GM19023 (cell line): ENCODE measurements around the gene ENHO.

Source experiments
- ATAC-seq: cut with Tn5 transposase; IDR thresholded peaks from one replicate; pipeline ENCODE4 v1.9.1; 2021; ENCODE audit warnings: mild to moderate bottlenecking, moderate library complexity; ENCODE audit not compliant: unreplicated experiment

Gene ENHO

DNA sequence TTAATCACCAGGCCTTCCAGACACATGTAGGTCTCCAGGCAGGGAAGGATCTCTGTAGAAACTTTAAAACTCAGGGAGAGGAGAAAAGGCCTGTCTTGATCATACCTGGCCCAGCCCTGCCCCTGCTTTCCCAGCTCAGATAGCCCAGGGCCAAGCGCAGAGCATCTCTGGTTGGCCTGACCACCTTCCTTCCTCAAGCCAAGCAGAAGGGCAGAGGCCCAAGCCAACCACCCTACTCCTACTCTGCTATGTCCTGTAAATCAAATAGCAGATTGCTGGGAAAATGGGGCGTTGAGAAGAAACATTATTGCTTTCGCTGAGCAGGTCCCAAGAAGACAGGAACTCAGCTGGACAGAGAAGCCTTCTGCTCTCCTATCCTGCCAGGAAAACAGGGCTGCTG lies 14.3 kb downstream of the ENHO start:
- no peak for ATAC-seq

DNA sequence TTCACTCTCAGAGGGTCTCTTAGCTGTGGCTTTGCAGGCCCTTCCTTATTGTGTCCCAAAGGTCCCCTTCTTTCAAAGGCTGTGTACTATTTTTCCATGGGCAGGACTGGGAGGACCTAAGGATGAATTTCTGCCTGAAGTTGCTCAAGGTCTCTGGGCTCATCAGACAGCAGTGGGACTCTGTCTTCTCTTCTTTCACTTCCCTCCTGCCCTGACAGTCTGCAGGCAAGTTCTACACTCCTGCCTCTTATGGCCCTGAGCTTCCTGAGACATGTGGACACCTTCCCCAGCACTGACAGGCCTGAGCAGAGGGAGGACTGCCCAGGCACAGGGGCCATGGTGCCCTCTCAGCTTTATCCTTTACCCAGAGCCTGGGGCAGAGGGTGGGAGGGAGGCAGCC lies 14.8 kb downstream of the ENHO start:
- no peak for ATAC-seq

- ATAC-seq, result no peak
These were observed 15.2 kb downstream of the ENHO start for GRCh38 chr9:34507556-34507955.

DNA sequence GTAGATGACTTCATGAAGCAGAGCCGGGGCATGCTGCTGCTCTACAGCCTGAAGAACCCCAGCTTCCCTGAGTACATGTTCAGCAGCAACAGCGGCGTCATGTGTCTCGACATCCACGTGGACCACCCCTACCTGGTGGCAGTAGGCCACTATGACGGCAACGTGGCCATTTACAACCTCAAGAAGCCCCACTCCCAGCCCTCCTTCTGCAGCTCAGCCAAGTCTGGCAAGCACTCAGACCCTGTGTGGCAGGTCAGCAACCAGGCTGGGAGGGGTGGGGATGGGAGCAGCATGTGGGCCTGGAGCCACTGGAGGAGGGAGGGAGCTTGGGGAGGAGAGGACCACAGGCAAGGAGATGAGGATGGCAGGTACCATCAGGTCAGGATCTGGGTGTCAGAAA lies 16.2 kb downstream of the ENHO start:
- ATAC-seq, result no peak

DNA sequence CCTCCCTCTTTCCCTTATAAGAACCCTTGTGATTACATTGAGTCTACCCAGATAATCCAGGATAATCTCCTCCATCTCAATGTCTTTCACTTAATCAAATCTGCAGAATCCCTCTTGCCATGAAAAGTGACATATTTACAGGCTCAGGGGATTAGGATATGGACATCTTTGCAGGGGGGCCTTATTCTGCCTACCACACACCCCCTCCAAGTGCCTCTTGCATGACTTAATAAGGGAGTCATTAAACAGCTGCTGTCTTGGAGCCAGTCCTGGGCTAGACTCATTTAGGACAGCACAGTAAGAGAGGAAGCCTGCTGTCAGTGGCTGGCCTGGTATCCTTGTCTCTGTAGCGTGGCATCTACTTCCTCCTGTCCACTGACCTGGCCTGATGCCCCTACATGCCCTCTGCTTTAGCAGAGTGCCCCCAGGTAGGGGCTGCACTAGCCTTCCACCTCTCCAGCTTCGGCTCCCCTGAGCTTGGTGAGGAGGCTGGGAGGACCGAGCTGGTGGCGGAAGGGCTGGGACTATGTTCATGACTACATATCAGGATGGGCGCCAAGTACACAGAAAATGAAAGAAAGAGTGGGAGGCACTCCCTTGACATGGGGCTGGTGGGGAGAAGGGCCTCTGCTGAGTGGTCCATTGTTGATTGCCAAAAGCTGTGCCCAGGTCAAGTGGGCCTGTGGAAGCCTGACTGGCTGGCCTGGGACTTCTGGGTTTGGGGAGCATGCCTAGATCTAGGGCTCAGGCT lies 17.2 kb downstream of the ENHO start:
- no peak for ATAC-seq

DNA sequence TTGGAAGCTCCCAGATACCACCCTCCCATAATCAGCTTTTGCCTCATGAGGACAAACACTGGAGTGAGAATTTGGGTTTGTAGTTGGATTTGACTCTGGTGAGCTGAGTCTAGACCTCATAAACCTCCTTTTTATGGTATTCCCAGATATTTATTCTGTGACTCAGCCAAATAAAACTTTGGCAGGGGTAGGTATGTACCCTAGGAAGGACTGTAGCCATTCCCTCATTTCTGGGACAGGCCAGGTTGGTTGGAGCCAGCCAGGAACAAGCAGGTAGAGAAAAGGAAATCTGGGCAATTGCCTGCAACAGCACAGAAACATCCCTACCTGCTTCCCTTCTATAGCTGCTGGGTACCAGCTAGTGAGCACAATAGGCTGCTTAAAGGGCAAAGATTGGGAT lies 19.4 kb downstream of the ENHO start:
- ATAC-seq, result no peak

DNA sequence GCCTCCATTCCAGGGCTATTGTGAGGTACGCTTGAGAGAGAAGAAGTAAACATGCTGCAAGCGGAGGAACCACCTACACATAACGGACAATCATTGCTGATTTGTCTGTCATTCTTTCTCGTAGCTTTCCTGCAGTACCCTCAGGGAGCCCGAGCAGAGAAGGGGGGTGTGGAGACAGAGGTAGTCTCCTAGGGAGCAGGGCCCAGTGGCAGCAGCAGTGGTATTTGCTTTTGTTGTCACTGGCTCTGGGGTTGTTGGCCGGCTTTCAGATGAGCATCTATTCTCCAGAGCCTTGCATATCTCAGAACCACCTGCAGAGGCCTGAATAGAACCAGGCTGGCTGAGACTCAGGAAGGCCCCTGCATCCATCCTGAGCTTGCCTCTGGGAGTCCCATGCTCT lies 19.9 kb downstream of the ENHO start:
- ATAC-seq, result no peak

- ATAC-seq, result no peak
These were observed 20.3 kb downstream of the ENHO start for GRCh38 chr9:34502471-34502870.

DNA sequence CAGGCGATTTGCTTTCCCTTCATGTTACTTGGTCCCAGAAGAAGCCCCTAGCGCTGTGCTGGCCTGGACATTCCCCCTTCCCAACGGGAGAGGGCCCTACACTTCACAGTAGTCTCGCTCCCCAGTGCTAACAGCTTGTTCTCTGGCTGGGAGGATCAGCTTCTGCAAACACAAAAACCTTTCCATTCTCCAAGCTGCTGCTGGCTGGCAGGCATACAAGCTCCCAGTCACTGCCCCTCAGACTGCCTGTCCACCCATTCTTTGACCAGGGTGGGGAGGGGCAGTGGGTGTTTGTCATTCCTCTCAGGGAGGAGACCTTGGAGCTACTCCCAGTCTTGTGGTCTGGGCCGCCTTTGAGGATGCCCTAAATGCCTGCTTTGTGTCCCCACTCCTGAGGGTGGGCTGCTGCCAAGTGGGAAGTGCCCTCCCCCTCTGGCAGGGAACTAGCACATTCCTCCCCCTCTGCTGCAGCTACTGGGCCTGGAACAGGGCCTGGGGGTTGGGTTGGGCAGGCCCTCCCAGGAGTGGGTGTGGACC lies 20.8 kb downstream of the ENHO start:
- no peak for ATAC-seq

- no peak for ATAC-seq
These were observed 21.4 kb downstream of the ENHO start for GRCh38 chr9:34501372-34501771.

DNA sequence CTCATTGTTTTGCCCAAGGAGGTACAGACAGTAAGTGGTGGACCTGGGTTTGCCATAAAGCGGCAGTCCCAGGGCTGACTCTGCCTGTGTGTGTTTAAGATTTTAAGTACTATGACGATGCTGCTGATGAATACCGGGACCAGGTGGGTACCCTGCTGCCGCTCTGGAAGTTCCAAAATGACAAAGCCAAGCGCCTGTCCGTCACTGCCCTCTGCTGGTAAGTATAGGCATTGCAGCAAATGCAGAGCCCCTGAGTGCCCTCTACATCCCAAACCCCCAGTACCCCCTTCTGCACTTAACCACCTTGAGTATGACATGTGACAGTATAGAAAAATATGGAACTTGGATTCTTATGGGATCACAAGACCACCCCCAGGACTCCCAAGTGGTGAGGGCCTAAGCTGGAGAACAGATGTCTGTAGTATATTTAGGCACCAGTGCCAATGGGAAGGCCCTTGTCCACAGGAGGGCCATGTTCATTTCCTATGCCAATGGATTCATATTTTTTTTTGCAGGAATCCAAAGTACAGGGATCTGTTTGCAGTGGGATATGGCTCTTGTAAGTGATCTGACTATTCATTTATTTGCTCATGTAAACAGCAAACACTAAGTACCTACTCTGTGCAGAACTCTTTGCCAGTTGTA lies 22.0 kb downstream of the ENHO start:
- ATAC-seq, result no peak

GRCh38 chr9:34499076-34499475 lies 23.7 kb downstream of the ENHO start:
- ATAC-seq, result no peak

DNA sequence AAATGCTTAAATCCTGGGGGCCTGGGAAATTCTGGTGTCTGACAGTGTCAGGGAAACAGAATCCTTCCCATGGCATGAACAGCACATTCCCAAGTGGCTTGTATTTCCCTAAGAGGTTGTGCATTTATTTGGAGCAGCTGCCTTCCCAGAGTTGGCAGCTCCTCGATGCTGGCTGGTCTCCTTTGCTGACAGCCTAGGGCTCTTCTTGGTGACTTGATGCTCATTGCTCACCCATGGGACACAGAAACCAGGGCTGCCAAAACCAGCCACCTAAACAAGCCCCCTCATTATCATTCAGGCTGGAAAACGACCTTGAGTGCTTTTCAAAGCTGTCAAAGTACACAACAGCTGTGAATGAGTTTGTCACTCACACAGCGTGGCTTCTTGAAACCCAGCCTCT lies 24.2 kb downstream of the ENHO start:
- no peak for ATAC-seq

DNA sequence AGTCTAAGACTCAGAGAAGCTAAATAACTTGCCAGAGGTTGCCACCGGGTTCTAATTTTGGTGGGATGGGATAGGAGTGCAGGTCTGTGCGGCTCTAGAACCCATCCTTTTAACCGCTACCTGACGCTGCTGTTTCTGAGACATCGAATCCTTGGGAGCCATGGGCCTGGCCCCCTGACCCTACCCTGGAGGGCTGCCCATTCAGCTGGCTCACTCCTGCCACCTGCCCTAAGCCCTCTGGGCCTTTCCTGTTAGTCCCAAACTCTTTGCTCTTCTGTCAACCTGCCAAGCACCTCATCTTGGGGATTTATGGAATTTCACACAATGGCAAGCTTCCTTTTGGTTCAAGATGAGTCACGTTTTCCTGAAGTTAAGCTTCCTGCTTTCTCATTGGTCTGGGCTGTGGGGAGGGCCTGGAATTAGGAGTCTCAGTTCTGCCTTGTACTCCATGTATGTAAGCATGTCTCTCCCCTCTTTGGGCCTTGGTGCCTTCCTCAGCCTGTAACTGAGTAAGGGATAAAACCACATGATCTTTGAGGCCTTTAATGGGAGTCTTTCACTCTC lies 26.6 kb downstream of the ENHO start:
- no peak for ATAC-seq

DNA sequence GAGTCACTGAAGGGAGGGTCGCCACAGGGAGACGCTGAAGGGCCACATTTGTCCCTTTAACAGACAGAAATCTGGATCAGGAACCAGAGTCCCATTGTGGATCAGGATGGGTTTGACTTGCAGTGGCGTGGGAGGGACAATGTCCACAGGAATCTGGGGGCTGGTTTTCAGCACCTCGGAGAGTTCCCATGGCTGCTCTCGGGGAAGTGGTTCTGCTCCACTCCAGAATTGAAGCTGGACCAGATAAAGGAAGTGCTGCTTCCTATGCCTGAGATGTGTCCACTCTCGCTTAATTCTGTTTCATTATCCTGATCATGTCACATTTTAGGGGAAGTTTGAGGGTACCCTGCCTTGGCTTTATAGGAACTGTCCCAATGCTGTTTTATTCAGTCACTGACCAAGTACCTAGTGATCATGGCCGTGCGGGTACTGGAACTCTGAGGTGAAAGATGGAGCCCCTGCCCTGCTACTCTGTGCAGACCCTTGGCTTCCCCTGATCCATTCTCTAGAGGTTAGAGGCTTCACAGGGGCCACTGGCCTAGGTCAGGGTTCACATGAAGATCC lies 28.7 kb downstream of the ENHO start:
- ATAC-seq, result no peak

DNA sequence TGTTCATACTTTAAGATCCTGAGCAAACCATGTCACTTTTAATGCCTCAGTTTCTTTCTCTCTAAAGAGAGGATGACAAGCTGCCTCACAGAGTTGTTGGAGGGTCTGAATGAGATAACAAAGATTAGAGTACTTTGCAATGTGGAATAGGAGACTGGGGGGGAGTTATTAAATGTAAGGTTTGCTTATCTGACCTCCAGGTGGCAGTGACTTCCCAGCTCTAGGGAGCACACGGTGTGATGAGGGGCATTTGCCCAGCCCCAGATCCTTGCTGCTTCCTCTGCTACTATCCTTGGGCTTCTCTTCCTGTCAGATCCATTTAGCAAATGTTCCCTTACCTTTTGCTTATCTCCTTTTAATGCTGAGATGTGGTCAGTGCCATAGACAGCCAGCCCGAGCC lies 30.7 kb downstream of the ENHO start:
- ATAC-seq, result no peak

- no peak for ATAC-seq
These were observed 31.2 kb downstream of the ENHO start for GRCh38 chr9:34491596-34491995.

DNA sequence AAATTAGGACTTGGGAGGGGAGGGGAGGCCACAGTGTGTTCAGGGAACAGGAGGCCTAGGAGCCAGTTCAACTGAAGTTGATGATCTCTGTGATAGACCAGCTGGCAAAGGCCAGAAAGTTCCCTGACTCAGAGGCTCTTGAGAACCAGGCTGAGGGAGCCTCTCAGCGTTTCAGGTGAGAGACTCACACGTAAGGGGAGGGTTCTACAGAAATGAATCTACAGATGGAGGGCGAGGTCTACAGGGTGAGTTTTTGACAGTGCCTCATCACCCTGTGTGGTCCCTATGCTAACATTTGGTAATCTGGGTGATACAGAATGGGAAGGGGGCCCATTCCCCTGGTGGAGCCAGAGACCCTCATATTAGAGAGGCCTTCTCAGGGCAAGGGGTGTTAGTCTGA lies 32.0 kb downstream of the ENHO start:
- ATAC-seq, result no peak

DNA sequence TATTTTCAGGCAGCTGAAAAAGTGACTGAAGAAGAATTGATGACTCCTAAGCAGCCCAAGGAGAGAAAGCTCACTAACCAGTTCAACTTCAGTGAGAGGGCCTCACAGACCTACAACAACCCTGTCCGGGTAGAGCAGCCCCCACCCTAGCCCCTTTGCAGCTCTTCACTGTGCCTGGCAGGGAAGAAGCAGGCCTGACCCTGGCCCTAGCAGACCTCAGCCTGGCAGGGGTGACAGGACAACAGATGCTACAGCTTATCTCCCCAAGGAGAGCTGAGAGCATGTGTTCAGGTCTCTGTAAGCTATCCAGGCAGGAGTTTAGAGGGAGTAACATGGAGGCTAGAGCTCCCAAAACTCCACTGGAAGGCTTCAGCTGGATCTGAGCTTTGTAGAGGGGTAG lies 32.4 kb downstream of the ENHO start:
- no peak for ATAC-seq

DNA sequence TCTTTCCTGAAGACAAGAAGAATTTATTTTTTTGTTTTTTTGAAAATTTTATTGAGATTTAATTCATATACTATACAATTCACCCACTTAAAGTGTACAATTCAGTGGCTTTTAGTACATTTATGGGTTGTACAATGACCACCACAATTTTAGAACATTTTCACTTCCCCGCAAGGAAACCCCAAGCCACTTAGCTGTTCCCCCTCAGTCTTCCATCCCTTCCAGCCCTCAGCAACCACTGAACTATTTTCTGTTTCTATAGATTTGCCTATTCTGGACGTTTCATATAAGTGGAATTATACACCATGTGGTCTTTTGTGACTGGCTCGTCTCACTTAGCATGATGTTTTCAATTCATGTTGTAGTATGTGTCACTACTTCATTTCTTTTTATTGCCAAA lies 36.2 kb downstream of the ENHO start:
- no peak for ATAC-seq

GRCh38 chr9:34485822-34486221 lies 37.0 kb downstream of the ENHO start:
- ATAC-seq, result no peak

DNA sequence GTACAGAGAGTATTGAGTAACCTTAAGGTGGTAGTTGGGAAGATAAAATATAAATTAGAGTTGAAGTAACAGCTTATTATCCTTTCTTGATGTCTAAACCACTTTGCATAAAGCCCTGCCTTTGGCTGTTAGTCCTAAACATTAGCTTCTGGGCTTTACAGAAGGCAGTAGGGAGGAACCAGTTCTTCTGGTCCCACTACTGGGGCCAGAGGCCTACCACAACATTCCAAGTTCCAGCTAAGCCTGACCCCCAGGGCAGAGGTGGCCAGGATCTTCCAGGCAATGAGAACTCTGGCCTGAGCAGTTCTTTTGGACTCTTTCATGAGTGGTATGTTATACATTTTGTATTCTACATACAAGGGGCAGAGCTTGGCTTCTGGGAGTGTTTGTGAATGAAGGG lies 38.1 kb downstream of the ENHO start:
- ATAC-seq, result no peak
